Measurements from ENCODE around the gene COLEC12. TPM values are rescaled to one million over a fixed set of nuclear protein-coding genes. Genes with fewer than 3 reads are reported as not detected.

The COLEC12 gene
- total and polyA plus RNA-seq, 10 of the 15 experiments (the other 5 are each of a cell fraction or from before 2014, with no cell fraction given): 0.04 to 0.05 TPM; not detected in 8

DNA sequence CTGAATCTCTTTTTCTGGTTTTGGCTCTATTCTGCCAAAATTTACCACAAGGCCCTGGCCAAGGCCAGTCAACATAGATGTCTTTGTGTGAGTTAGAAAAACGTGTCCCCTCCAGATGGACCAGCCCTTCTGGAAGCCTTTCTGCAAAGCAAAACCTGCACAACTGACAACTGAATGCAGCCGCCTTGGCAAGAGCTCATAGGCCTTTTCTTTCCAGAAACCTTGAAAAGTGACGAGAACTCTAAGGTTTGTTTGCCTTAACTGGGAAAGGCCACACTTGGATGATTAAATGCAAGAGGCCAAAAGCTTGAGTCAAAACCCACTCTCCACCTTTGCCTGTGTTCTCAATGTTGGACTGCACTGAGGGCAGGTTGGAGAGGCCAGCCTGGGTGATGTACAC lies 103.9 kb downstream of the COLEC12 start:
- FAIRE-seq: no peak
- ChIA-PET CTCF (no interaction called here), POLR2A (no interaction called here), RAD21 (ENCODE audit: unreplicated experiment) (no interaction called here), SMC1A (ENCODE audit: uncharacterized antibody, unreplicated experiment) (no interaction called here)
- WGBS (ENCODE audit: insufficient coverage, insufficient replicate concordance, low lambda C conversion rate, missing lambda C conversion rate): 22% methylated on average over 3 of the region's 3 CpGs
- Histone ChIP-seq H3K9me3 (replicated peaks; ENCODE audit: control insufficient read depth, insufficient read depth, low read length) (no peaks in the 10 kb centered on the region), H3K79me2 (ENCODE audit: control insufficient read depth, insufficient read depth, low read length) (no peaks in the 10 kb centered on the region), H3K9ac (ENCODE audit: control insufficient read depth, insufficient read depth, low read length) (no peak overlapping the region), H3K36me3 (ENCODE audit: control insufficient read depth in 2 of 2, insufficient read depth in 2 of 2, low read length in 1 of 2) (no peaks in the 10 kb centered on the region), H3K4me3 (no peak overlapping the region), H3K4me2 (ENCODE audit: control insufficient read depth, insufficient read depth) (no peak overlapping the region), H2AFZ (ENCODE audit: control insufficient read depth, low read depth, low read length) (no peak overlapping the region), H3K27me3 (replicated peaks in 1 of 2; ENCODE audit: control insufficient read depth in 2 of 2, insufficient read depth in 2 of 2, low read length in 1 of 2) (no peaks in the 10 kb centered on the region; a peak in 2 of 4 replicates), H4K20me1 (ENCODE audit: control insufficient read depth, insufficient read depth) (no peaks in the 10 kb centered on the region), H3K27ac (ENCODE audit: control insufficient read depth, insufficient read depth) (no peak overlapping the region), H3K4me1 (ENCODE audit: control insufficient read depth, insufficient read depth, low read length) (no peaks in the 10 kb centered on the region)
- TF ChIP-seq CBX5 (IDR thresholded peaks at IDR 0.05; ENCODE audit: low read depth): no peak
- TF ChIP-seq, protein P1, sequence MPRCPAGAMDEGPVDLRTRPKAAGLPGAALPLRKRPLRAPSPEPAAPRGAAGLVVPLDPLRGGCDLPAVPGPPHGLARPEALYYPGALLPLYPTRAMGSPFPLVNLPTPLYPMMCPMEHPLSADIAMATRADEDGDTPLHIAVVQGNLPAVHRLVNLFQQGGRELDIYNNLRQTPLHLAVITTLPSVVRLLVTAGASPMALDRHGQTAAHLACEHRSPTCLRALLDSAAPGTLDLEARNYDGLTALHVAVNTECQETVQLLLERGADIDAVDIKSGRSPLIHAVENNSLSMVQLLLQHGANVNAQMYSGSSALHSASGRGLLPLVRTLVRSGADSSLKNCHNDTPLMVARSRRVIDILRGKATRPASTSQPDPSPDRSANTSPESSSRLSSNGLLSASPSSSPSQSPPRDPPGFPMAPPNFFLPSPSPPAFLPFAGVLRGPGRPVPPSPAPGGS (IDR thresholded peaks at IDR 0.05; ENCODE audit: borderline replicate concordance, insufficient read depth, low read depth, low read length, poor library complexity, severe bottlenecking): no peak
- no peak for TF ChIP-seq NFYA (IDR thresholded peaks at IDR 0.05; ENCODE audit: borderline replicate concordance, low read depth, low read length)
- no peak for TF ChIP-seq RAD21 (IDR thresholded peaks at IDR 0.05; ENCODE audit: insufficient read depth, low read depth, low read length)
- TF ChIP-seq CREM (IDR thresholded peaks at IDR 0.05; ENCODE audit: low read depth): no peak
- TF ChIP-seq ZZZ3 (IDR thresholded peaks at IDR 0.05; ENCODE audit: control insufficient read depth, insufficient read length, low read depth): no peak
- no peak for TF ChIP-seq ZNF622 (IDR thresholded peaks at IDR 0.05)
- no peak for TF ChIP-seq EGR1 (IDR thresholded peaks at IDR 0.05; ENCODE audit: borderline replicate concordance in 1 of 2, low read depth in 2 of 2, low read length in 2 of 2)
- no peak for TF ChIP-seq JUNB (IDR thresholded peaks at IDR 0.05)
- no peak for TF ChIP-seq IKZF1 (conservative IDR thresholded peaks at IDR 0.05)
- TF ChIP-seq SRF (IDR thresholded peaks at IDR 0.05; ENCODE audit: low read depth in 2 of 2, low read length in 2 of 2): no peak
- TF ChIP-seq MEF2B (IDR thresholded peaks at IDR 0.05; ENCODE audit: partially characterized antibody, poor library complexity, severe bottlenecking): no peak
- TF ChIP-seq TCF12 (IDR thresholded peaks at IDR 0.05; ENCODE audit: low read depth, low read length): no peak
- TF ChIP-seq SPI1 (IDR thresholded peaks at IDR 0.05; ENCODE audit: borderline replicate concordance, insufficient read depth, low read depth, low read length): no peak
- DNase-seq (ENCODE audit: low read depth, low spot score): no peak
- no TSS peak for BruUV-seq (replicated peaks)
- in situ Hi-C loops (cut with MboI): no loop called here
- ATAC-seq: no peak
- intact Hi-C loops (cut with micrococcal nuclease; ENCODE audit: unreplicated experiment): no loop called here

Data from GM12878 (cell line).